Transverse colon (tissue), 4 donors: Measurements from ENCODE around the gene LRP1-AS.

Source experiments
- EP300 ChIP-seq: sonication (generic); formaldehyde crosslinking; IDR thresholded peaks from one replicate; pipeline ENCODE4 v1.6.1; 2017; ENCODE audit warnings: antibody characterized with exemption, low read depth
- POLR2A ChIP-seq: fragments of 450-650 bp; IDR thresholded peaks from one replicate; pipeline ENCODE4 v1.6.1; 2016; ENCODE audit warnings: antibody characterized with exemption, mild to moderate bottlenecking, moderate library complexity
- POLR2AphosphoS5 ChIP-seq, 3 donors: sonication (generic); formaldehyde crosslinking; IDR thresholded peaks; one replicate each; pipeline ENCODE4 v1.6.1; 2016; ENCODE audit warnings: antibody characterized with exemption in 3 of 3
- TF ChIP-seq, protein P1 (sequence below), 5 experiments: fragments of 200-600 bp in 3 of 5; fragments of 450-650 bp in 2 of 5; sonication (generic) in 3 of 5; IDR thresholded peaks; 1 replicate in 2 of 5; 2 replicates in 3 of 5; pipeline ENCODE4 v1.5.1; 2016 to 2017; ENCODE audit warnings: antibody characterized with exemption in 5 of 5, inconsistent platforms in 3 of 5, mild to moderate bottlenecking in 2 of 5, moderate library complexity in 1 of 5

DNA sequence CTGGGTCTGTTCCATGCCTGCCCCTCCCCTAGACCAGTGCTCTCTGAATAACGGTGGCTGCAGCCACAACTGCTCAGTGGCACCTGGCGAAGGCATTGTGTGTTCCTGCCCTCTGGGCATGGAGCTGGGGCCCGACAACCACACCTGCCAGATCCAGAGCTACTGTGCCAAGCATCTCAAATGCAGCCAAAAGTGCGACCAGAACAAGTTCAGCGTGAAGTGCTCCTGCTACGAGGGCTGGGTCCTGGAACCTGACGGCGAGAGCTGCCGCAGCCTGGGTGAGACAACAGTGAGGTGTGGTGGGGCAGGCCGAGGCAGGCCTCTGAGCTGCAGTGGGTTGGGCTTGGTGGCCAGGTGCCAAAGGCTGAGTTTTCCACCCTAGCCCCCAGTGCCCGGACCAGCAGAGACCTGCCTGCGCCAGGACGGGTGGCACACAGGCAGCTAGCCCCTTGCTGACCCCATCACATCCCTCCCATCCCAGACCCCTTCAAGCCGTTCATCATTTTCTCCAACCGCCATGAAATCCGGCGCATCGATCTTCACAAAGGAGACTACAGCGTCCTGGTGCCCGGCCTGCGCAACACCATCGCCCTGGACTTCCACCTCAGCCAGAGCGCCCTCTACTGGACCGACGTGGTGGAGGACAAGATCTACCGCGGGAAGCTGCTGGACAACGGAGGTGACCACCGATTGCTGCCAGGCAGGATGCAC lies 28.2 kb upstream of the LRP1-AS start:
- TF ChIP-seq, protein P1, sequence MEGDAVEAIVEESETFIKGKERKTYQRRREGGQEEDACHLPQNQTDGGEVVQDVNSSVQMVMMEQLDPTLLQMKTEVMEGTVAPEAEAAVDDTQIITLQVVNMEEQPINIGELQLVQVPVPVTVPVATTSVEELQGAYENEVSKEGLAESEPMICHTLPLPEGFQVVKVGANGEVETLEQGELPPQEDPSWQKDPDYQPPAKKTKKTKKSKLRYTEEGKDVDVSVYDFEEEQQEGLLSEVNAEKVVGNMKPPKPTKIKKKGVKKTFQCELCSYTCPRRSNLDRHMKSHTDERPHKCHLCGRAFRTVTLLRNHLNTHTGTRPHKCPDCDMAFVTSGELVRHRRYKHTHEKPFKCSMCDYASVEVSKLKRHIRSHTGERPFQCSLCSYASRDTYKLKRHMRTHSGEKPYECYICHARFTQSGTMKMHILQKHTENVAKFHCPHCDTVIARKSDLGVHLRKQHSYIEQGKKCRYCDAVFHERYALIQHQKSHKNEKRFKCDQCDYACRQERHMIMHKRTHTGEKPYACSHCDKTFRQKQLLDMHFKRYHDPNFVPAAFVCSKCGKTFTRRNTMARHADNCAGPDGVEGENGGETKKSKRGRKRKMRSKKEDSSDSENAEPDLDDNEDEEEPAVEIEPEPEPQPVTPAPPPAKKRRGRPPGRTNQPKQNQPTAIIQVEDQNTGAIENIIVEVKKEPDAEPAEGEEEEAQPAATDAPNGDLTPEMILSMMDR (IDR thresholded peaks at IDR 0.05) = peak; percentile 72 to 88 (median 74)
- TF ChIP-seq POLR2A (no peak), EP300 (no peak), POLR2AphosphoS5 (IDR thresholded peaks at IDR 0.05) (no peak)
